ENCODE data around the gene ZNF555.

The ZNF555 gene

DNA sequence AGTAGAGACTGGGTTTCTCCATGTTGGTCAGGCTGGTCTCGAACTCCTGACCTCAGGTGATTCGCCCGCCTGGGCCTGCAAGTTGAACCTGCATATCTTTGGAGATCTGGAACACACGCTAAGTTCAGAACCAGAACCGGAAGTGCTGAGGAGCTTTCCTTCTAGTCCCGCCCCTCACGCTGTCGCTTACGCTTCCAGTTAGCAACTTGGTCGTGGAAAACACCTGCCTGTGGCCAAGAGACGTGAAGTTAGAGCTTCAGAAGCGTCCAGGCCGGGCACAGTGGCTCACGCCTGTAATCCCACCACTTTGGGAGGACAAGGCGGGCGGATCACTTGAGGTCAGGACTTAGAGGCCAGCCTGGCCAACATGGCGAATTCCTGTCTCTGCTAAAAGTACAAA is 44.5 kb downstream of the ZNF555 start:
- ATAC-seq: no peak
- TF ChIP-seq ESRRG (CRISPR knock-in tag; IDR thresholded peaks at IDR 0.05) (no peak), BACH2 (CRISPR knock-in tag; IDR thresholded peaks at IDR 0.05; ENCODE audit: borderline replicate concordance) (no peak), ZNF70 (CRISPR knock-in tag; IDR thresholded peaks at IDR 0.05) (no peak), ZNF8 (CRISPR knock-in tag; IDR thresholded peaks at IDR 0.05) (no peak), CSDC2 (CRISPR knock-in tag; IDR thresholded peaks at IDR 0.05) (no peak), TOX (CRISPR knock-in tag; IDR thresholded peaks at IDR 0.05; ENCODE audit: borderline replicate concordance) (no peak), ZFP30 (CRISPR knock-in tag; IDR thresholded peaks at IDR 0.05) (no peak), GLIS3 (CRISPR knock-in tag; IDR thresholded peaks at IDR 0.05) (no peak), ISL1 (CRISPR knock-in tag; IDR thresholded peaks at IDR 0.05) (no peak), ZC3H10 (CRISPR knock-in tag; IDR thresholded peaks at IDR 0.05) (no peak), OSR1 (CRISPR knock-in tag; IDR thresholded peaks at IDR 0.05) (no peak), CREB5 (CRISPR knock-in tag; IDR thresholded peaks at IDR 0.05; ENCODE audit: low read depth) (no peak), ZNF565 (CRISPR knock-in tag; conservative IDR thresholded peaks at IDR 0.05; ENCODE audit: low read depth) (no peak), SNAI2 (CRISPR knock-in tag; IDR thresholded peaks at IDR 0.05) (no peak)
- TF ChIP-seq, protein P1, sequence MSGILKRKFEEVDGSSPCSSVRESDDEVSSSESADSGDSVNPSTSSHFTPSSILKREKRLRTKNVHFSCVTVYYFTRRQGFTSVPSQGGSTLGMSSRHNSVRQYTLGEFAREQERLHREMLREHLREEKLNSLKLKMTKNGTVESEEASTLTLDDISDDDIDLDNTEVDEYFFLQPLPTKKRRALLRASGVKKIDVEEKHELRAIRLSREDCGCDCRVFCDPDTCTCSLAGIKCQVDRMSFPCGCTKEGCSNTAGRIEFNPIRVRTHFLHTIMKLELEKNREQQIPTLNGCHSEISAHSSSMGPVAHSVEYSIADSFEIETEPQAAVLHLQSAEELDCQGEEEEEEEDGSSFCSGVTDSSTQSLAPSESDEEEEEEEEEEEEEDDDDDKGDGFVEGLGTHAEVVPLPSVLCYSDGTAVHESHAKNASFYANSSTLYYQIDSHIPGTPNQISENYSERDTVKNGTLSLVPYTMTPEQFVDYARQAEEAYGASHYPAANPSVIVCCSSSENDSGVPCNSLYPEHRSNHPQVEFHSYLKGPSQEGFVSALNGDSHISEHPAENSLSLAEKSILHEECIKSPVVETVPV (CRISPR knock-in tag; IDR thresholded peaks at IDR 0.05): no peak
- TF ChIP-seq, protein P2, sequence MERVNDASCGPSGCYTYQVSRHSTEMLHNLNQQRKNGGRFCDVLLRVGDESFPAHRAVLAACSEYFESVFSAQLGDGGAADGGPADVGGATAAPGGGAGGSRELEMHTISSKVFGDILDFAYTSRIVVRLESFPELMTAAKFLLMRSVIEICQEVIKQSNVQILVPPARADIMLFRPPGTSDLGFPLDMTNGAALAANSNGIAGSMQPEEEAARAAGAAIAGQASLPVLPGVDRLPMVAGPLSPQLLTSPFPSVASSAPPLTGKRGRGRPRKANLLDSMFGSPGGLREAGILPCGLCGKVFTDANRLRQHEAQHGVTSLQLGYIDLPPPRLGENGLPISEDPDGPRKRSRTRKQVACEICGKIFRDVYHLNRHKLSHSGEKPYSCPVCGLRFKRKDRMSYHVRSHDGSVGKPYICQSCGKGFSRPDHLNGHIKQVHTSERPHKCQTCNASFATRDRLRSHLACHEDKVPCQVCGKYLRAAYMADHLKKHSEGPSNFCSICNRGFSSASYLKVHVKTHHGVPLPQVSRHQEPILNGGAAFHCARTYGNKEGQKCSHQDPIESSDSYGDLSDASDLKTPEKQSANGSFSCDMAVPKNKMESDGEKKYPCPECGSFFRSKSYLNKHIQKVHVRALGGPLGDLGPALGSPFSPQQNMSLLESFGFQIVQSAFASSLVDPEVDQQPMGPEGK (CRISPR knock-in tag; IDR thresholded peaks at IDR 0.05; ENCODE audit: borderline replicate concordance): no peak

- peak; percentile 89 for ATAC-seq
- TF ChIP-seq ARNTL (CRISPR knock-in tag; IDR thresholded peaks at IDR 0.05; ENCODE audit: borderline replicate concordance, low read depth): no peak
- TF ChIP-seq ESRRG (CRISPR knock-in tag; IDR thresholded peaks at IDR 0.05): no peak
- no peak for TF ChIP-seq TSHZ2 (CRISPR knock-in tag; IDR thresholded peaks at IDR 0.05)
- no peak for TF ChIP-seq RARB (CRISPR knock-in tag; IDR thresholded peaks at IDR 0.05)
- no peak for TF ChIP-seq CREB5 (CRISPR knock-in tag; IDR thresholded peaks at IDR 0.05; ENCODE audit: low read depth)
- no peak for TF ChIP-seq ISL1 (CRISPR knock-in tag; IDR thresholded peaks at IDR 0.05)
- no peak for TF ChIP-seq OSR1 (CRISPR knock-in tag; IDR thresholded peaks at IDR 0.05)
- TF ChIP-seq CSDC2 (CRISPR knock-in tag; IDR thresholded peaks at IDR 0.05): no peak
- no peak for TF ChIP-seq POU6F1 (CRISPR knock-in tag; IDR thresholded peaks at IDR 0.05; ENCODE audit: borderline replicate concordance, low read depth)
- no peak for TF ChIP-seq TCF4 (CRISPR knock-in tag; IDR thresholded peaks at IDR 0.05; ENCODE audit: borderline replicate concordance)
- TF ChIP-seq ZNF565 (CRISPR knock-in tag; conservative IDR thresholded peaks at IDR 0.05; ENCODE audit: low read depth): no peak
- TF ChIP-seq BACH2 (CRISPR knock-in tag; IDR thresholded peaks at IDR 0.05; ENCODE audit: borderline replicate concordance): no peak
- TF ChIP-seq ZNF8 (CRISPR knock-in tag; IDR thresholded peaks at IDR 0.05): no peak
- no peak for TF ChIP-seq GLIS3 (CRISPR knock-in tag; IDR thresholded peaks at IDR 0.05)
- TF ChIP-seq, protein P2 (CRISPR knock-in tag; IDR thresholded peaks at IDR 0.05; ENCODE audit: borderline replicate concordance): no peak
- no peak for TF ChIP-seq PPARA (CRISPR knock-in tag; IDR thresholded peaks at IDR 0.05; ENCODE audit: borderline replicate concordance)
- no peak for TF ChIP-seq ZFP30 (CRISPR knock-in tag; IDR thresholded peaks at IDR 0.05)
- TF ChIP-seq ZC3H10 (CRISPR knock-in tag; IDR thresholded peaks at IDR 0.05): no peak
- no peak for TF ChIP-seq ZNF70 (CRISPR knock-in tag; IDR thresholded peaks at IDR 0.05)
- no peak for TF ChIP-seq TOX (CRISPR knock-in tag; IDR thresholded peaks at IDR 0.05; ENCODE audit: borderline replicate concordance)
Measured at GRCh38 chr19:2887391-2887914, 46.2 kb downstream of the ZNF555 start.
